Colonic mucosa (tissue), 4 donors: ENCODE data around the gene PSMA5. TPM values are rescaled to one million over a fixed set of nuclear protein-coding genes. Genes with fewer than 3 reads are reported as not detected.

Experiments
- DNase-seq: peaks from one replicate; pipeline ENCODE4 v3.0.0-alpha.2; 2020
- H3K27ac ChIP-seq: fragments of 200-600 bp; one replicate; pipeline ENCODE4 v1.8.0; 2021
- H3K27me3 ChIP-seq: fragments of 200-600 bp; one replicate; pipeline ENCODE4 v1.8.0; 2021
- H3K36me3 ChIP-seq: fragments of 200-600 bp; one replicate; pipeline ENCODE4 v1.8.0; 2021
- H3K4me1 ChIP-seq: fragments of 200-600 bp; one replicate; pipeline ENCODE4 v1.8.0; 2021; ENCODE audit warnings: mild to moderate bottlenecking
- H3K4me3 ChIP-seq: fragments of 200-600 bp; one replicate; pipeline ENCODE4 v1.8.0; 2021
- H3K9ac ChIP-seq, 2 donors: one replicate each; pipeline ENCODE4 v1.7.0; 2013; ENCODE audit warnings: control low read depth in 2 of 2, low read depth in 2 of 2, low read length in 2 of 2
- H3K9me3 ChIP-seq: fragments of 200-600 bp; one replicate; pipeline ENCODE4 v1.8.0; 2021
- intact Hi-C: fragments of 100-400 bp; cut with DNase I; formaldehyde crosslinking; loops from one replicate; pipeline ENCODE4 v1.14.1; 2022
- total RNA-seq, 2 donors: library from RNA; stranded (reverse); fragmentation: NEBNext Ultra II Directional in 1 of 2; extraction: Animal tissue kit (Norgen Biotek cat#: 25700) in 1 of 2; gene quantifications; one replicate each; pipeline ENCODE4 v1.2.1, GENCODE V29; 2021
- TF ChIP-seq, protein P1 (sequence below): fragments of 200-600 bp; IDR thresholded peaks from one replicate; pipeline ENCODE4 v1.8.0; 2022; ENCODE audit warnings: antibody characterized with exemption, mild to moderate bottlenecking
- donor health status: healthy.
- donor health status: DM: no; HTN: no; CAD: no.
- donor health status: DM: no; HTN: no; CAD: no.

The PSMA5 gene
- total RNA-seq, 2 donors from 2014 or later = 93.9 to 163 TPM

DNA sequence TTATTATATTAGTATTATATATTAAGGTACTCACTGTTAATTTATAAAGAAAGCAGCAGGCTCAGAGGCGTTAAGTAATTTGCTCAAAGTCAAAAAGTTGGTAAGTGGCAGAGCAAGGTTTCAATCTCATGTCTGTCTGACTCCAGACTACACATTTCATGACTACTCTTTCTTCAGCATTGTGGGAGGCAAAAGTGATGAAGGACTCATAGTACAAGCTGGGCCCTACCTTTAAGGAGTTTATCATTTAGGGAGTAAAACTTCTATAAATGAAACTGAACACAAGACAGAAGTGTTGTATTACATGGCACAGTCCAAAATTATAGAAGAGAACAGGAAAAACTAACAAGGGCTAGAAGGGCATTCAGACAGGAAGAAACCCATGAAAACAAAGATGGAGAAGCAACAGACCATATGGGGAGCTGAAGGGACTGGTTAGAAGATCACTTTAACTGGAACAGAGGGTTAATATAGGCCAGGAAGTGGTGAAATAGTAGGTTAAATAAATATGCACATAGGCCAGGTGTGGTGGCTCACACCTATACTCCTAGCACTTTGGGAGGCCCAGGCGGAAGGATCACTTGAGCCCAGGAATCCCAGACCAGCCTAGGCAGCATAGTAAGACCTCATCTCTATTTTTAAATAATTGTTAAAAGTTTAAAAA is 40.1 kb downstream of the PSMA5 start:
- no peaks in the 10 kb centered on the region for H3K9me3 ChIP-seq
- no peaks in the 10 kb centered on the region for H3K36me3 ChIP-seq
- H3K4me1 ChIP-seq = no peaks in the 10 kb centered on the region
- no peak overlapping the region for H3K27ac ChIP-seq
- H3K27me3 ChIP-seq = no peaks in the 10 kb centered on the region
- intact Hi-C loops = no loop called here
- DNase-seq = no peak
- no peak overlapping the region for H3K4me3 ChIP-seq
- H3K9ac ChIP-seq = no peak overlapping the region
- TF ChIP-seq, protein P1, sequence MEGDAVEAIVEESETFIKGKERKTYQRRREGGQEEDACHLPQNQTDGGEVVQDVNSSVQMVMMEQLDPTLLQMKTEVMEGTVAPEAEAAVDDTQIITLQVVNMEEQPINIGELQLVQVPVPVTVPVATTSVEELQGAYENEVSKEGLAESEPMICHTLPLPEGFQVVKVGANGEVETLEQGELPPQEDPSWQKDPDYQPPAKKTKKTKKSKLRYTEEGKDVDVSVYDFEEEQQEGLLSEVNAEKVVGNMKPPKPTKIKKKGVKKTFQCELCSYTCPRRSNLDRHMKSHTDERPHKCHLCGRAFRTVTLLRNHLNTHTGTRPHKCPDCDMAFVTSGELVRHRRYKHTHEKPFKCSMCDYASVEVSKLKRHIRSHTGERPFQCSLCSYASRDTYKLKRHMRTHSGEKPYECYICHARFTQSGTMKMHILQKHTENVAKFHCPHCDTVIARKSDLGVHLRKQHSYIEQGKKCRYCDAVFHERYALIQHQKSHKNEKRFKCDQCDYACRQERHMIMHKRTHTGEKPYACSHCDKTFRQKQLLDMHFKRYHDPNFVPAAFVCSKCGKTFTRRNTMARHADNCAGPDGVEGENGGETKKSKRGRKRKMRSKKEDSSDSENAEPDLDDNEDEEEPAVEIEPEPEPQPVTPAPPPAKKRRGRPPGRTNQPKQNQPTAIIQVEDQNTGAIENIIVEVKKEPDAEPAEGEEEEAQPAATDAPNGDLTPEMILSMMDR = no peak

- intact Hi-C loops = no loop called here
- H3K9ac ChIP-seq = no peak overlapping the region
- no peak overlapping the region for H3K27ac ChIP-seq
- TF ChIP-seq, protein P1 = no peak
- no peaks in the 10 kb centered on the region for H3K4me1 ChIP-seq
- no peaks in the 10 kb centered on the region for H3K36me3 ChIP-seq
- H3K9me3 ChIP-seq = no peaks in the 10 kb centered on the region
- no peak for DNase-seq
- H3K4me3 ChIP-seq = no peak overlapping the region
- H3K27me3 ChIP-seq = no peaks in the 10 kb centered on the region
Measured at GRCh38 chr1:109385417-109385816, 40.8 kb downstream of the PSMA5 start.

DNA sequence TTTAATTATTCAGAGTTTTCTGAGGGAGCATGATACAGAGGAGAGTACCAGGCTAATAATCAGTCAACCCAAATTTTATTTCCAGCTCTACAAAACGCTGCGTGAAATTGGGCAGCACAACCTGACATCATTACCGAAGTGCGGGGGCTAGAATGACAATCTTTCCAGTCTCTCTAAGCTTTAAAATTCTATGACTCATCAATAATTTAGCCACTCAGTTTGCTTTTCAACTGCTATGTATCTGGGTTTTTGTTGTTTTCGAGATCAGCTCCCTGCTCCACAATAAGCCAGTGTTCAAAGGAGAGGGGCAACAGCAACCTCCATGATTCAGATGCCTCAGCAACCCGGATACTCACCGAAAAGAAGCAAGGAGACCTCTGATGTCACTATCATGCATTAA is 42.4 kb downstream of the PSMA5 start:
- H3K4me1 ChIP-seq = no peaks in the 10 kb centered on the region

GRCh38 chr1:109383087-109383779 is 43.0 kb downstream of the PSMA5 start:
- TF ChIP-seq, protein P1 = no peak
- H3K4me1 ChIP-seq = no peaks in the 10 kb centered on the region
- intact Hi-C loops = no loop called here

More for the DNA sequence above, 42.4 kb downstream of the PSMA5 start:
- H3K4me3 ChIP-seq = no peak overlapping the region
- DNase-seq = no peak
- H3K27me3 ChIP-seq = no peaks in the 10 kb centered on the region
- no peaks in the 10 kb centered on the region for H3K36me3 ChIP-seq
- no peak overlapping the region for H3K27ac ChIP-seq
- H3K9ac ChIP-seq = no peak overlapping the region
- TF ChIP-seq, protein P1 = no peak
- H3K9me3 ChIP-seq = no peaks in the 10 kb centered on the region
- intact Hi-C loops = no loop called here

DNA sequence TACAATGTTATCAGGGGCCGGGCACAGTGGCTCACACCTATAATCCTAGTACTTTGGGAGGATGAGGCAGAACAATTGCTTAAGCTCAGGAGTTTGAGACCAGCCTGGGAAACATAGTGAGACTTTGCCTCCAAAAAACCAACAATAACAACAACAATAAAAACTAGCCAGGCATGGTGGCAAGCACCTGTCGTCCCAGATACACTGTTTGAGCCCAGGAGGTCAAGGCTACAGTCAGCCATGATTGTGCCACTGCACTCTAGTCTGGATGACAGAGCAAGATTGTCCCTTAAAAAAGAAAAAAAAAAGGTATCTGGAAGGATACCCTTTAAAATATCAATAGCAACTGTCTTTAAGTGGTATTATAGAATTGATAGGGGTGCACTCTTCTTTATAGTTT is 44.7 kb downstream of the PSMA5 start:
- Histone ChIP-seq H3K4me1 (no peaks in the 10 kb centered on the region), H3K9ac (no peak overlapping the region), H3K4me3 (no peak overlapping the region), H3K9me3 (no peaks in the 10 kb centered on the region), H3K36me3 (no peaks in the 10 kb centered on the region), H3K27ac (no peak overlapping the region), H3K27me3 (no peaks in the 10 kb centered on the region)
- TF ChIP-seq, protein P1 = no peak
- intact Hi-C loops = no loop called here
- DNase-seq = no peak

More at GRCh38 chr1:109383087-109383779, 43.0 kb downstream of the PSMA5 start:
- Histone ChIP-seq H3K9ac (no peak overlapping the region), H3K27me3 (no peaks in the 10 kb centered on the region), H3K9me3 (no peaks in the 10 kb centered on the region), H3K27ac (no peak overlapping the region), H3K4me3 (no peak overlapping the region), H3K36me3 (no peaks in the 10 kb centered on the region)
- no peak for DNase-seq
